NT2/D1 (cell line): ENCODE data around the gene TTLL5.

Source experiments
- SUZ12 ChIP-seq: IDR thresholded peaks from 2 replicates; pipeline ENCODE4 v1.6.1; 2011; ENCODE audit not compliant: insufficient read length, insufficient read depth; ENCODE audit errors: extremely low read depth
- YY1 ChIP-seq: IDR thresholded peaks from 2 replicates; pipeline ENCODE4 v1.6.1; 2011; ENCODE audit not compliant: insufficient read length, insufficient read depth
- ZNF274 ChIP-seq: IDR thresholded peaks from 2 replicates; pipeline ENCODE4 v1.6.1; 2011; ENCODE audit warnings: mild to moderate bottlenecking, low read depth, low read length

- TF ChIP-seq ZNF274 (no peak), SUZ12 (no peak), YY1 (no peak)
Observed at GRCh38 chr14:75829316-75829715, 168.3 kb downstream of the TTLL5 start.
